Measurements from ENCODE around the gene ADTRP.

ADTRP gene

DNA sequence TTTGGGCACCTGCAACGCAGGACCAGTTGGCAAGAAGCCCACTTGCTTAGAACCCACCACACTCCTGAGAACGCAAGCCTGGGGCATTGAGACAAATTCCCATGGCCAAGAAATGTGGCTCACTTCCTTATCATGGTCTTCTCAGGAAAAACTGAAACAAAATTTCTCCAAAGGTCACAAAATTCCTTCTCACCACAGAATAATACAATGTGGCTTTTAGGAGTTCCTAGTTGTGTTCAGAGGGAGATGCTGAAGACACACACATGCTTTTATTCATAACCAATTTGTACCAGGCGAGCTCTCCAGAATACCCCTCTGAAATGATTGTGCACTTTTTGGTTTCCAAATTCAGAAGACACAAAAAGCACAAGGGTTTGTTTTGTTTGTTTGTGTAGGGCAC is 31.6 kb downstream of the ADTRP start:
- Histone ChIP-seq H3K4me3 (ENCODE audit: low read depth in 1 of 2, low read length in 1 of 2) (no peak overlapping the region), H3K36me3 (no peaks in the 10 kb centered on the region), H3K4me1 (ENCODE audit: control insufficient read depth in 1 of 2, insufficient read depth in 1 of 2, low read depth in 1 of 2, low read length in 1 of 2) (no peaks in the 10 kb centered on the region), H3K27me3 (no peaks in the 10 kb centered on the region), H3K27ac (no peak overlapping the region), H3K9me3 (no peaks in the 10 kb centered on the region)
- TF ChIP-seq, protein P1, sequence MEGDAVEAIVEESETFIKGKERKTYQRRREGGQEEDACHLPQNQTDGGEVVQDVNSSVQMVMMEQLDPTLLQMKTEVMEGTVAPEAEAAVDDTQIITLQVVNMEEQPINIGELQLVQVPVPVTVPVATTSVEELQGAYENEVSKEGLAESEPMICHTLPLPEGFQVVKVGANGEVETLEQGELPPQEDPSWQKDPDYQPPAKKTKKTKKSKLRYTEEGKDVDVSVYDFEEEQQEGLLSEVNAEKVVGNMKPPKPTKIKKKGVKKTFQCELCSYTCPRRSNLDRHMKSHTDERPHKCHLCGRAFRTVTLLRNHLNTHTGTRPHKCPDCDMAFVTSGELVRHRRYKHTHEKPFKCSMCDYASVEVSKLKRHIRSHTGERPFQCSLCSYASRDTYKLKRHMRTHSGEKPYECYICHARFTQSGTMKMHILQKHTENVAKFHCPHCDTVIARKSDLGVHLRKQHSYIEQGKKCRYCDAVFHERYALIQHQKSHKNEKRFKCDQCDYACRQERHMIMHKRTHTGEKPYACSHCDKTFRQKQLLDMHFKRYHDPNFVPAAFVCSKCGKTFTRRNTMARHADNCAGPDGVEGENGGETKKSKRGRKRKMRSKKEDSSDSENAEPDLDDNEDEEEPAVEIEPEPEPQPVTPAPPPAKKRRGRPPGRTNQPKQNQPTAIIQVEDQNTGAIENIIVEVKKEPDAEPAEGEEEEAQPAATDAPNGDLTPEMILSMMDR (IDR thresholded peaks at IDR 0.05), result no peak

DNA sequence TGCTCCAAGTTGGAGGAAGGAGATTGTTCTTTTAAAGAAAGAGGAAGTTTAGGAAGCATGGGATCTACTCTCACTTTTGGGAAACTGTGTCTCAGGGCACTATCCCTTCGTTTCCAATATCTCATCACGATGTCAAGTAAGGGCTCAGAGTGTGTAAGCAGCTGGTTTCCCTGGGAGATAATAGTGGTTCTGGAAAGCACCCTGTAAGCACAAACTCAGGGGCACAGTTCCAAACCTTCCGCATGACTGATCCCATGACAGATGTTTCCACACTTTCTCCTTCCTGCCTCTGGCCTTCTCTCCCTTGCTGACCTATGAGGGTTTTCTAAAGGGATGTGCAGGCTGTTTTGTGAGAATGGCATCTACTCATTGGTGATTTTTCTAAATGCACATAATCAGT is 33.9 kb downstream of the ADTRP start:
- TF ChIP-seq, protein P1 (IDR thresholded peaks at IDR 0.05), result no peak
- Histone ChIP-seq H3K27me3 (no peaks in the 10 kb centered on the region), H3K4me3 (ENCODE audit: low read depth in 1 of 2, low read length in 1 of 2) (no peak overlapping the region), H3K9me3 (no peaks in the 10 kb centered on the region), H3K27ac (no peak overlapping the region), H3K4me1 (ENCODE audit: control insufficient read depth in 1 of 2, insufficient read depth in 1 of 2, low read depth in 1 of 2, low read length in 1 of 2) (no peaks in the 10 kb centered on the region), H3K36me3 (no peaks in the 10 kb centered on the region)

DNA sequence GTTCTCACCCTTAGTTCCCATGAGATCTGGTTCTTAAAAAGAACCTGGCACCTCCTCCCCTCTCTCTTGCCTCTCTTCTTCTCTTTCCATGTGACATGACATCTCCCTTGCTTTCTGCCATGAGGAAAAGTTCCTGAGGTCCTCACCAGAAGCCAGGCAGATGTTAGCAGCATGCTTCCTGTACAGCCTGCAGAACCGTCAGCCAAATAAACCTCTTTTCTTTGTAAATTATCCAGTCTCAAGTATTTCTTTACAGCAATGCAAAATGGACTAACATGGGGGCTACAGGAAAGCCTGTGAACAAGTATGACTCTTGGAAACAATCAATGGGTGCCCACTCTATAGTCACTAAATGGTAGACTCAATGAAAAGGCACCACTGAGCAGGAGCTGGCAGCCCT is 34.5 kb downstream of the ADTRP start:
- no peak overlapping the region for H3K4me3 ChIP-seq (ENCODE audit: low read depth in 1 of 2, low read length in 1 of 2)
- no peaks in the 10 kb centered on the region for H3K4me1 ChIP-seq (ENCODE audit: control insufficient read depth in 1 of 2, insufficient read depth in 1 of 2, low read depth in 1 of 2, low read length in 1 of 2)
- TF ChIP-seq, protein P1 (IDR thresholded peaks at IDR 0.05), result no peak
- H3K36me3 ChIP-seq, result no peaks in the 10 kb centered on the region
- no peaks in the 10 kb centered on the region for H3K9me3 ChIP-seq
- no peak overlapping the region for H3K27ac ChIP-seq
- H3K27me3 ChIP-seq, result no peaks in the 10 kb centered on the region

DNA sequence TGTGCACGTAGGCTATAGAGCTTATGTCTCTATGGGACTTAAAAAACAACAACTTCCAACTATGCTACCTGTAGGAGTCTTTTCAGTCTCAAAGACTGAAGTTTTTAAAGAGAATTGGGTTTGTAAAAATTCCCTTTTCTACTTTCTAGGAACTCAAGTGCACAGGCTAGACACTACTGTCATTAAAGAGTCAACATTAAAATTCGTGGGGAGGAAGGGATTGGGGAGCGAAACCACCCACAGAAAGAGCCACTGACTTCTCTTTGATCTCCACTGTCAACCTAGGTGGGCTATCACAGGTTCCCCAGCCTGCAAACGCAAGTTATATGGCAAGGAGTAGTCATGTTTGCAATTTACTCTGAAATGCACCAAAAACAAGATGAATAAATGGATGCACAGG is 37.7 kb downstream of the ADTRP start:
- peaks cover 5 to 6% of the 10 kb centered on the region in 2 experiments for H3K4me1 ChIP-seq (ENCODE audit: control insufficient read depth in 1 of 2, insufficient read depth in 1 of 2, low read depth in 1 of 2, low read length in 1 of 2)
- H3K36me3 ChIP-seq, result no peaks in the 10 kb centered on the region
- H3K27me3 ChIP-seq, result no peaks in the 10 kb centered on the region
- no peak overlapping the region for H3K4me3 ChIP-seq (ENCODE audit: low read depth in 1 of 2, low read length in 1 of 2)
- TF ChIP-seq, protein P1 (IDR thresholded peaks at IDR 0.05), result no peak
- H3K9me3 ChIP-seq, result no peaks in the 10 kb centered on the region
- no peak overlapping the region for H3K27ac ChIP-seq

DNA sequence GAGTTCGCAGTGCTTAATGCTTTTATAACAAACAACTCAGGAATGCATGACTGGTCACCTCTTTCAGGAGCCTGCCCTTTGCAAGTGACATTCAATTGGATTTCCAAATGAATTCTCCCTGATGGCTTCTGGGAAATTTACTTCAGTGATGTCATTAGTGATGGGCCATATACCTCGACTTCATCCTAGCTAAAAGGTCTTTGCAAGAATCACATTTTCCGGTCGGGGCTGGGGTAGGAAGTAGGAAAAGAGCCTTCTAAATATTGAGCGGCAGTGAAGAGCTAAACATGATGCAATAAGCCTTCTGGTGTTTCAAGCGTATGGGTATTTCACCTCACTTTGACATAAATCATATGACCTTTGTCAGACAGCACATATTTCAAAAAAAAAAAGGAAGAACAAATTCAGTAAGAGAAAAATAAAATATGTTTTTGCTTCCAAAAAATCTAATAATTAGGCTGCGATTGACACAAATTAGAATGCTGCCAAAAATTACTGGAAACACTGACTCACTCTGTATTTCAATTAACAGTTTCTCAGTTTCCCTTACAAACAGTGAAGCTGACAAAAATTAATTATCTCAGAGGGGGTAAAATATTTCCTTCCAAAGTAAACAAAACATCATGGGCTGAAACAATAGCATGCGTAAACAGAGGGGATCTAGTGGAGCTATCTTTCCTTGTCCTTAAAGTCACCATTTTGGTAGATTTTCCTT is 39.8 kb downstream of the ADTRP start:
- no peaks in the 10 kb centered on the region for H3K9me3 ChIP-seq
- no peak overlapping the region for H3K27ac ChIP-seq
- H3K4me3 ChIP-seq (ENCODE audit: low read depth in 1 of 2, low read length in 1 of 2), result no peak overlapping the region
- H3K27me3 ChIP-seq, result no peaks in the 10 kb centered on the region
- H3K36me3 ChIP-seq, result no peaks in the 10 kb centered on the region
- TF ChIP-seq, protein P1 (IDR thresholded peaks at IDR 0.05), result no peak
- peaks cover 6 to 8% of the 10 kb centered on the region in 2 experiments for H3K4me1 ChIP-seq (ENCODE audit: control insufficient read depth in 1 of 2, insufficient read depth in 1 of 2, low read depth in 1 of 2, low read length in 1 of 2)

Data from neutrophil (primary cell).